Stimulated activated CD4-positive, alpha-beta T cell treated with anti-CD3 and anti-CD28 coated beads, Interleukin-4, amount 100 ng/mL, for 24 hours (primary cell): ENCODE measurements around the gene RPTOR.

ENCODE experiments used
- DNase-seq: peaks from one replicate; pipeline ENCODE4 v3.0.0-alpha.2; 2020

The RPTOR gene

DNA sequence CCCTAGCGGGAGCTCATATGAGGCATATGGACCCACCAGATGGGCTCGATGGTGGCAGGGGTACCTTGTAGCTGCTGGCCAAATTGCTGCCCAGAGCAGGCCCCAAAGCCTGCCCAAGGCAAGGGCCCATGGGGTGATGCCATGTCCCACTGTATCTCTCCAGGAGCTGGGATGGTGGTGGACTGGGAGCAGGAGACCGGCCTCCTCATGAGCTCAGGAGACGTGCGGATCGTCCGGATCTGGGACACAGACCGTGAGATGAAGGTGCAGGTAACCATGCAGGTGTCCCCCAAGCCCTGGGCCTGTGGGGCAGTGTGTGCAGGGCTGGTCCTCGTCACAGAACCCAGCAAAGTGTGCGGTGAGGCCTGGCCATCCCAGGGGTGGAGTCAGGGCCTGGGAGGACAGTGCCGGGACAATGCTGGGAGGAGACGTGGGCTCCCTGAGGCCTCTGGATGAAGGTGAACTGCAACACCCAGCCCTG is 412.9 kb downstream of the RPTOR start:
- no peak for DNase-seq

DNA sequence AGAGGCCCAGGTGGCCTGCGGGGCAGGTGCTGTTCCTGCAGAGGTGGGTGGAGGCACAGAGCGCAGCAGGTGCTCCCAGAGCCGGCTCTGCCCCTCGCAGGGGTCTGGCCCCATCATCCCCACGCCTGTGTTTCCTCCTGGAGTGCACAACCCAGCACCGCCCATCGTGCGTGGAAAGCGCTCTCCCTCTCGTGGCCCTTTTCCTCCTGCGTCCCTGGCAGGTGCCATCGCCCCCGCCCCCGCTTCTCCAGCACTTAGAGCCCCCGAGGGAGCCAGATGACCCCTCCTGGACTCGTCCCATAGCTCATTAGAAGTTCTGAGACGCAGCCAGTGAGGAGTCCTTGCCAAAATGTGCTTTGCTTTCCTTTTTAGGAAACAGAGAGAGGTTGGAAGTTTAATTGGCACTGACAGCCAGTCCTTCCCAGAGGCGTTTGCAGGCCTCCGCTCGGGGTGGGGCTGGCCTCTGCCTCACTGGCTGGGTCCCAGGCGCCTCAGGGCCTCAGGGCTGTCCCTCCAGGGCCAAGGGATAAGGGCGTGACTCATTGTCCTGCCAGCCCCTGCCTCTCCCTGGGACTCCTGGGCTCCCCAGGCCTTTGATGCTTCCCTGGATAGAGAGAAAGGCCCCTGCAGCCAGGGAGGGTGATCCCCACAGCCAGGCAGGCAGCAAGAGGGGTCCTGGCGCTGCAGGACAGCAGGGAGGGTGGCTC is 414.8 kb downstream of the RPTOR start:
- no peak for DNase-seq

DNA sequence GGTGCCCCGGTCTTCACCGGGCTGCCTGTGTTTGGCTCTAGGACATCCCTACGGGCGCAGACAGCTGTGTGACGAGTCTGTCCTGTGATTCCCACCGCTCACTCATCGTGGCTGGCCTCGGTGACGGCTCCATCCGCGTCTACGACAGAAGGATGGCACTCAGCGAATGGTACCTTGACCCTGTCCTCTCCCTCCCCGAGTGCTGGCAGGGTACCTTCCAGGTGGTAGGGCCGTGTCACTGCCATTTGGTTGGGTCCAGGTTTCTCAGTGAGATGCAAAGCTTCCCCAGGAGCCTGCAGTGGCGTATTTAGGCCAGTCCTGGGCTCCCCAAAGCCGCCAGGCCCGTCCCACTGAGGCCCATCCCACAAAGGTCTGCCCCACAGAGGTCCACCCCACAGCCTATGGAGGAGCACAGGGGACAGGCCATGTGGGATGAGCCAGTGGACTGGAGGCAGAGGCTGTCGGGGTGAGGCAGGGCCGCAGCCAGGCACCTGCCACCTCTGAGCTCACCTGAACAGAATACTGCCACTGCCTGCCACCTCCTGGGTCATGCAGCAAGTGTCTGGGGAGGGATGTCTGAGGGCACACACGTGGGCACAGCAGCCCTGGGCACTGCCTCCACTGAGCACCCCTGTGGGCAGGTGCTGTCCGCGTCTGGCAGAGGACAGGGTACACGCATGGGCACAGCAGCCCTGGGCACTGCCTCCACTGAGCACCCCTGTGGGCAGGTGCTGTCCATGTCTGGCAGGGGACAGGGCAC is 415.6 kb downstream of the RPTOR start:
- no peak for DNase-seq

DNA sequence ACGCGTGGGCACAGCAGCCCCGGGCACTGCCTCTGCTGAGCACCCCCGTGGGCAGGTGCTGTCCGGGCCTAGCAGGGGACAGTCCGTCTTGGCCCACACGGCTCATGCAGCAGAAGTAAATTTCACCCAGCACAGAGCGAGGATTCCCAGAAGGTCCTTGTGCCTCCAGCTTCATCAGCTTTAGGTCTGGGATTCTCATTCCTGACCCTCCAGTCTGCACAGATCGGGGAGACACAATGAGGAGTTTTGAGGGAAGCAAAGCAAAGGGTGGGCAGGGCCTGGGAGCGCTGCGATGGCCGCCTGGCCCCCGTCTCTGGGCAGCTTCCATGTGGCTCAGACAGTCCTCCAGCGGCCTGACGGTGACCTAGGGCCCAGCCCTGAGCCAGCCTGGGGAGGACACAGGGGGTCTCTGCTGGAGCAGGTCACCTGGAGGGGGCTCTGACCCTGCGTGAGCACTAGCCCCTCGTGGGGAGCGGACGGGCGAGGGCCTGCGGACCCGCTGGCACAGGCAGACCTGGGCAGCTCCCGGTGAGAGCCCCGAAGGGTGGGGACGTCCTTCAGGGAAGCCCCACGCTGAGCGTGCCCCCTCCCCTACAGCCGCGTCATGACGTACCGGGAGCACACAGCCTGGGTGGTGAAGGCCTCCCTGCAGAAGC is 416.3 kb downstream of the RPTOR start:
- no peak for DNase-seq

DNA sequence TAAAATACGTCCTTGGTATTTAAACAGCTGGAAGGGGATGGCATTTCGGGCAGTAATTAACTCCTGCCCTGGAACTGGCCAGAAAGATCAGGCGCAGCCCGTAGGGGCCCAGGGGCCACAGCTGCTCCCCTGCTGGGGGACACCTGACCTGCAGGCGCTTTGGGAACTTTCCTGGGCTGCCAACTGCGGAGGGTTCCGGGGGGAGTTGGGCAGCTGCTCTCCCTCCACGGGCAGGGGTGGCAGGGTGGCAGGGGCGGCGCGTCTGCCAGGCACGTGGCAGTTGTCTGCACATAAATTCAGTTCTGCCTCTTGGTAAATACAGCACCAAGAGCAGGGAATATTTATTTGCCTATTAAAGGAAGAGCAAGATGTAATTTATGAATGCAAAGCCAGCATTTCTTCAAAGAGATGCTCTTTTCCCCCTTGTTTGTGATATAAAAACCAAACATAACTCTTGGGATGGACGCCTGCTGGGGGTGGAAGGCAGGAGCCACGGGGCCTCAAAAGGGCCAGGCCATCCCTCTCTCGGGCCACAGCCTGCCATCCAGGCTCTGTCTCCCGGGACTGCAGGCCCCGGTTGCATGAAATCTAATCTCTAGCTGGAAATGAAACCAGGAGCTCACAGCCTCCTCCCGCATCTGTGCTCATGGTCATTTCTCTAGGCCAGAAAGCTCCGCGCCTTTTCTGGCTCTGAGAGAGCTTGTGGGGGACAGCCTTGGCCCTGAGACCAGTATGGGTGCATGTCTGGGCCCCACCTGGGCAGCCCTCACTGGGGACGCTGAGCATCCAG is 417.1 kb downstream of the RPTOR start:
- DNase-seq = no peak

DNA sequence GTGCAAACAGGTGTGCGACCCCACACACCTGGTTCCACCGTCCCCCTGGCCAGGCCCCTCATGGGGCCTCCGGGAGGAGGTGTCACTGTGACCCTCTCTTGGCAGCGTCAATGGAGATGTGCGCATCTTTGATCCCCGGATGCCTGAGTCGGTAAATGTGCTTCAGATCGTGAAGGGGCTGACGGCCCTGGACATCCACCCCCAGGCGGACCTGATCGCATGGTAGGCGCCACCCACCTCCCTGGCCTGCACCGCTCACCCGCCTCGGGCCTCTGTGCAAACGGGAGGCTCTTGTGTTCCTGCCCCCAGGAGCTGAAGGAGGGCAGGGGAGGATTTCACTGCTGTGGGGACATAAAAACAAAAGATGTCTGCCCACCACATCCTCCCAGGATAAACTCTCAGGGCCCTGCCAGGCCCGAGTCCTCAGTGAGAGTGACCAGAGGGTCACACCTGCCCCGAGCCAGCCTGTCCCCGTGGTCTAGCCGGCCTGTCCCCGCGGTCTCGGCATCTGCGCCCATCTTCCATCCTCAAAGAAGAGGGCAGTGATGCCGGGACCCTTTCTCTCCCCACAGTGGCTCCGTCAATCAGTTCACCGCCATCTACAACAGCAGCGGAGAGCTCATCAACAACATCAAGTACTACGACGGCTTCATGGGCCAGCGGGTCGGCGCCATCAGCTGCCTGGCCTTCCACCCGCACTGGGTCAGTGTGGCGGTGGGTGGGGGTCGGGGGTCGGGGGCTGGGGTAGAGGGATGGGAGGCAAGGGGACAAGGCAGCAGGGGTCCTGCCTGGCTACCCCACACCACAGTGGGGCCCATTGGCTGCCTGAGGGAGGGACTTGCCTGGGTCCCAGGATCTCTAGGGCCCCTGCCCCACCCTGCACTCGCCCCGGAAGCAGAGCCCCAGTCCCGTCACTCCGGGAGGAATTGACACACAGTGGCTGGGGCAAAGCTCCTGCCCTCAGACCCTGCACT is 418.0 kb downstream of the RPTOR start:
- DNase-seq = no peak

DNA sequence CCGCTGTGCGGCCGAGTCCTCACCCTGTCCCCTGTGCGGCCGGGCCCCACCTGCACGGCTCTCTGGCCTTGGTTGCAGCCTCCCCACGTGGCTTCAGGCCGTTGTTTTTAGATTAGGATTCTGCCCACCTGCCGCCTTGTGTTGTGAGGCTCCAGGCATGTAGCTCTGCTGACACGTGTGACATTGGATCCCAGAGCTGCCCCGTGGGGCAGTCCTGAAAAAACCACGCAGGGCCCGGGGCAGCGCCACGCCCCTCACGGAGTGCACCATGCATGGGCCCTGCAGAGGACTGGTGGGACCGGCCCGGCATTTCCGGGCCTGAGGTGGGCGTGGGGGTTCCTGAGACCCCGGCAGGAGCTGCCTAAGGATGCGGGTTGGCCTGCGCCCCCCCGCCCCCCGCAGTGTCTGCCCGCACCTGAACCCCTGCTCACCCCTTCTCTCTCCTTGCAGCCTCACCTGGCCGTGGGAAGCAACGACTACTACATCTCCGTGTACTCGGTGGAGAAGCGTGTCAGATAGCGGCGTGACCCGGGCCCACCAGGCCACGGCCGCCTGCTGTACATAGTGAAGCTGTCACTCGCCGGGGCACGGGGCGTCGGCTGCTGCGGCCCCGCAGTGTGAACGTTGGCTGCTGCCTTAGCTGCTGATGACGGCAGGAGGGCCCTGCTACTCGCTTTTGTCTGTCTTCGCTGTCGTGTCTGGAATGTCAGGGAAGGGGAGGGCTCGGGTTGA is 419.3 kb downstream of the RPTOR start:
- DNase-seq = no peak

DNA sequence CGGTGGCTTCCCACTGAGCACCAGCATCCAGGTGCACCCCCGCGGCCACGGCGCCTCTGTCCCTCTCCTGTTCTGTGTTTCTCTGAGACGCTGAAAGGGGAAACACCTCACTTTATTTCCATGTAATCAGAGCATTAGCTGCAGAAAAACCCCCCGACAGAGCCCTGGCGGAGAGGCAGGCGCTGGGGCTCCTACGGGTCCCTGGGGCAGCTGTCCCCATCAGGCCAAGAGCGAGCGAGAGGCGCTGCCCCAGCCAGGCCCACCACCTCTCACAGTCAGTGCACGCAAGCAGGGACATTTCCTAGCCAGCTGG is 419.9 kb downstream of the RPTOR start:
- no peak for DNase-seq

DNA sequence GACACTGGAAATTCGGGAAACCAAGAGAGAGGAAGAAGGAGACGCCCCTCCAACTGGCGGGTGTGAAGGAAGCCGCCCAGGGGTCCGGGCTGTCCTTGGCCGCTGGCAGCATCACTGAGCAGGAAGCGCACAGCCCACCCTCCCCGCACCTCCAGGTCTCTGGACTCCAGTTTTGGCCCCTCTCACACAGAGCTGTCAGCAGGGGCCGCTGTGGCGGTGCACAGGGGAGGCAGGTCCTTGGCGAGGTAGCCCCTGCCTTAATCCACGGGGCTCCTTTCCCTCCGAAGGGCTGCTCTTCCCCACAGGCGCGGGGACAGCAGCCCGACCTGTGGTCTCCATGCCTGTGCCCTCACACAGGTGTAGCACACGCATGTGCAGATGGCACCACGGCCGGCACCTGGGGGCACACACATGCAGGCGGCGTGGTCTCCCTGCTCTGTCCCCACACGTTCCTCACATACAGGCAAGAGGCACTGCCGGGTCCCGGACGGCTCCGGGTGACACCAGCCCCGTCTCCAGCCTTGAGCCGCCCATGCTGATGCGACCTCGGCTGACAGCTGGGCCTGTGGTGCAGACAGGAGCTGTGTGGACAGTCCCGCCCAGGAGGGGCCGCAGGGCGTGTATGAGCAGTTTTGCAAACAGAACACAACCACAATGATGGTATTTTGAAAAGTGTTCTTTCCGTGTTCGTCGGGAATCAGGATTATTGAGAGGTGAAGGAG is 420.4 kb downstream of the RPTOR start:
- DNase-seq = no peak

DNA sequence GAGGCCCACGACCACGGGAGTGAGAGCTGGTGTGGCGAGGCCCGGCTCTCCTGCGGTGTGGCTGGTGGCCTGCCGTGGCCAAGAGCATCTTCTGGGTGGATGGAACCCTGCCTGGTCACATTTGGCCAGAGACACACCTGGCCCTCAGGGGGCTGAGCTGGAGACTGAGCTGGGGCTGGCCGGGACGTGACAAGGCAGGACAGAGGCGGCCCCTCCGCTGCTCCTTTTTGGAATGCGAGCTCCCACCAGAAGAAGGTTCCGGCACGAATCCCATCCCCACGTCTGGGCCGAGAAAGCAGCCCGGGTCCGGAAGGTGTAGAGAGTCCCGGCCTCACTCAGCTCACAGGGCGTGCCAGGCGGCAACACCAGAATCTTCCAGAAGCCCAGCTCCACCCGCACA is 421.0 kb downstream of the RPTOR start:
- no peak for DNase-seq

DNA sequence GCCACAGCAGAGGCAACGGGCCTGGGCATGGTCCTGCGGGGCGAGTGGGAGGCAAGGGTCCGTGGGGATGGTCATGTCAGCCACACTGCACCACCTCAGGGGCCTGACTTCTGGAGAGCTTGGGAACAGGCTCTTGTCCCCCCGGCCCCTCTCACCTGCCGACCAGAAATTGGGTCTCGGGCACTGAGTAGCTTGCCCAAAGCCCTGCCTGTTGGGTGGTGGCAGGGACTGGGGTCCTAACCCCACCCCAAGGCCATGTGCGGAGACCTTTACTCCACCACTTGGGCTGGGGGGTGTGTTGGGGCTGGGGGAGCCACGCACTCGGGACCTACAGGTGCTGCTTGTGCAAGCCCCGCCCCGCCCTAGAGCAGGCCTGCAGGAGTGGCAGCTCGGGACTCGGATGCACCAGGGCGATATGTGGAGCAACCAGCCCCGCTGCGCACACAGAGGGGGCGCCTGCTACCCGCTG is 422.8 kb downstream of the RPTOR start:
- no peak for DNase-seq

DNA sequence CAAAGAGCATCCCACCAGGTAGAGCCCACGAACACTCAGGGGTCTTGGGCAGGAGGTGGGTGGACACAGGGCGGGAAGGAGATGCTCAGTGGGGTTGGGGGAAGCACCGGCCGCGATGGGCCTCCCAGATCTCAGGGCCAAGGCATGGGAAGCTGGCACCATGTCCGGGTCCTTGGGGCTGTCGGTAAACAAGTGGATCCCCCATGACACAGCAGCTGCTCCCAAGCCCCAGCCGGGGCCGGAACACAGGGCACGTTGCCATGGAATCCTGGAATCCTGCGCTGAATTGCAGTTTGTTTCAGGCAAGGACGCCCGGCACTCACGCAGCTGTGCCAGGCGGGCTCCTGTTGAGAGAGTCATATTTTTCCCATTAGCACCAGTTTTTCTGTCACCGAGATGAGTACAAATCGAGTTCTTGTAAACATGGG is 424.0 kb downstream of the RPTOR start:
- no peak for DNase-seq

DNA sequence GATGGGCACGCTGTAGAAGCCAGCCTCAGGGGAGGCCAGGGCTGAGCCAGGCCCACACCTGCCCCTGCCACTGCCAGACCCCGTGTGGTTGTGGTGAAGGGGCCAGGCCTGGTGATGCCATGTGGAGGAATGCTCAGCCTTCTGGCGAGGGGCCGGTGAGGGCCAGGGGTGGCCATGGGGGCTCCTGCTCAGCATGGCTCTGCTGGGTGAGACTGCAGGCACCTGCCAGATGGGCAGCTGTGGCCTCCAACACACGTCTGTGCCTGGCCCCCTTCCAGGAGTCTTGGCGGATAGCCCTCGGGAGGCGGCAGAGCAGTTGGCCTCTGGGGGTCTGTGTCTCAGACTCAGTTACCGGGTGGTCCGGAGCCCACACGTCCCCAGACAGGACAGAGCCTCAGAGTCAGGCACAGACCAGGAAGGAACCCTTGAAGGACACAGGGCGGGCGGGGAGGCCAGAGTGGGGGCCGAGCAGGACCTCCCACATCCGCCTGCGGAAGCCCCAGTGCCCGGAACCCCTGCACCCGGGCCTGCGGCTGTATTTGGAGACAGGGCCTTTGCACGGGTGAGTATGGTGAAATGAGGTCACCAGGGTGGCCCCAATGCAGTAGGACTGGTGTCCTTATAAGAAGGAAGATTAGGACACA is 424.5 kb downstream of the RPTOR start:
- DNase-seq = no peak

DNA sequence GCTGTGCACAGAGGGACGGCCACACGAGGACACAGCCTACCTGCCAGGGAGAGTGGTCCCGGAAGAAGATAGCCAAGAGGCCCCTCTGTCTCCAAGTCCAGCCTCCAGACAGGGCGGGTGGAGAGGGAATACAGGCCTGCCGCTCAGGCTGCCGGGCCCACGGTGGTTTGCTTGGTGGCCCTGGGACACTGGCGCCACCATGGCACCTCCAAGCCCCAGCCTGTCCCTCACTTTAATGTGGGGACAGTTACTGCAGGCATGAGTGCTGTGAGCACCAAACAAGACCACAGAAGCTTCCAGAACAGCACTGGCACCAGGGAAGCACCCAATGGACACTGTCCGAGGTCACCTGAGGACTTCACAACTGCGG is 425.0 kb downstream of the RPTOR start:
- DNase-seq = no peak

DNA sequence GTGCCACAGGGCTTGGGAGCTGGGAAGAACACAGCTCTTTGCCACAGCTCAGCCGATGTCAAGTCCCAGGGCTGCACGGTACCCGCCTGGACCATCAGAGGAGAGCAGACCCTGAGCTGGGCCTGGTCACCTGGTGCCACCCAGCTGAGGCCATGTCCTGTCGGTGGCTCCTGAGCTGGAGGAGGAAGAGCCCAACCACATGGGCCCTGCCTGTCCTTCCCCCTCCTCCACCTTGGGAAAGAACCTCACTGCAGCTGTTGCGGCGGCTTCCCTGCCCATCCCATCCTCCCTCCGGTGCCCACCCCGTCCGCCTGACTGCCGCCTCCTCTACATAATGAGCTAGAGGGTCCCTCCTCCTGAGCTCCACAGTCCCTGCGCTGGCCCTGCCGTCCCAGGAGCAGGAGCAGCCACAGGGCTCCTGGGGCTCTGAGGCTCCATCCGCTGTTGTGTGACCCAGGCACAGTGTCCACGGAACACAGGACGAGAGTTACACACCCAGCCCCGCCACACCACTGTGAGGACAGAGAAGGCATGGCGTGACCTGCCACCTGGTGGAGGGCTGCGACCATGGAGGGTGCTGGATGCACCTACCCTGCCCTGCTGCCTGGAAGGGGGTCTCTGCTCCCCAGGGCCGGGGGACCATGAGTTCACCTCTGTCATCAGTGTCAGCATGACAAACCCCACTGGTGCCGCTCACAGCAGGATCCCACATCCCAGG is 425.6 kb downstream of the RPTOR start:
- peak; percentile 62 for DNase-seq

DNA sequence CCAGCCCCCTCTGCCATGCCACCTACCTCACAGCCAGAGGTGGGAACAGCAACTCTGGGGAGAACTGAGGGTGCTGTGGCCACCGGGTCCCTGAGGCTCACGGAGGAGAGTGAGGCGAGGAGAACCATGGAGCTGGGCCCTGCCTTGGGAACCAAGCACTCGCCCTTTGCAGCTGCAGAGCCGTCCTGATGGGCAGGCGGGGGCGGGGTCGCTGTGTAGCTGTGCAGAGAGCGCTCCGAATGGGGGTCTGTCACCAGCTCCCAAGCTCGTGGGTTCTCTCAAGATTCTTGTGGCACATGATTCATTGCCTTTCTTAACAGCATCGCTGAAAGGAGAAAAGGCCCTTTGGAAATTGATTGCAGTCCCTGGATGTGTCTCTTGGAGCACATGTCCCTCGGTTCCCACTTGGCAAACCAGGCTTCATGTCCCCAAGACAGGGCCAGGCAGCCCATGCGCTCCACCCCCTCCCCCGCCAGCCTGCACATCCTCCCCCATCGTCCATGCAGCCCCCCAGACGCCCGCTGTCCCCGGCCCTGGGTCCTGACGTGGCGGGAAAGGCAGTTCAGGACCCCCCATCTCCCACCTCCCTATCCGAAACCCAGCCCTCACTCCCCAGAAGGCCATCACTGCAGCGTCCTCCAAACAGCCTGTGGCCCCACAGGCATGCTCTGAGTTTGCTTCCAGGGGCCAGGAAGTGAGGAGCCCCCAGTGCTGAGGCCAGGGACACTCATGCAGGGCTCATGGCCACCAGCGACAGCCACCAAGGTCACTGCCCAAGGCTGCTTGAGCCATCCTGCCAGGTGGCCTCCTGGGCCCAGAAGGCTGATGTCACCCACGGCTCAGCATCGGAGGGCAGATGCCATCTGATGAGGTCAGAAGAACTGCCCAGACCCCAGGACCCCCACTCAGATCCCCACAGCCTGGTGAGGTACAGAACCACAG is 426.4 kb downstream of the RPTOR start:
- no peak for DNase-seq

DNA sequence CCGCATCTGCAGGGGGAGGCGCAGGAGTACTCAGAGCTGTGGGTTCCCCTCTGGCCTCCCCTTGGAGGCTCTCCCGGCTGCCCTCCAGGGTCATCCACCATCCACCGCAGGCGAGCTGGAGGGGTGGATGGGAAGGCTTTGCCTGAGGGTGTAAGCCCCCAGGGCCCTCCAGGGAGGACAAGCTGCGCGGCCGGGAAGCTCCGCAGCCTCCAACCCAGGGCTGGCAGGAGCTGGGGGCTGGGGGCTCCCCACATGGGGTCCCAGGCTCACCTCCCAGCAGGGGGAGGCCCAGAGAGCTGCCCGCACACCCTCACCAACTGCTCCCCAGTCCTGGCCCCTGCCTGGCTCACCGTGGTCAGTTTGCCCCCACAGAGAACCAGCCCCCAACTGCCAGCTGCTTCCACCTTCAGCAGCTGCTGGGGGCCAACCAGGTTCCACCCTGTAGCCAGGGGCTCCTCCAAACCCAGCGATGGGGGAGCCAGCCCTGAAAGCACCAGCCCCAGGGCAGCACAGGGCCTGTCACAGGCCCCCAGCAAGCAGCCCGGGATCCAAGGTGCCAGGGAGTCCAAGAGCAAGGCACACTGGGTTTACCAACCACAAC is 427.2 kb downstream of the RPTOR start:
- DNase-seq = no peak

DNA sequence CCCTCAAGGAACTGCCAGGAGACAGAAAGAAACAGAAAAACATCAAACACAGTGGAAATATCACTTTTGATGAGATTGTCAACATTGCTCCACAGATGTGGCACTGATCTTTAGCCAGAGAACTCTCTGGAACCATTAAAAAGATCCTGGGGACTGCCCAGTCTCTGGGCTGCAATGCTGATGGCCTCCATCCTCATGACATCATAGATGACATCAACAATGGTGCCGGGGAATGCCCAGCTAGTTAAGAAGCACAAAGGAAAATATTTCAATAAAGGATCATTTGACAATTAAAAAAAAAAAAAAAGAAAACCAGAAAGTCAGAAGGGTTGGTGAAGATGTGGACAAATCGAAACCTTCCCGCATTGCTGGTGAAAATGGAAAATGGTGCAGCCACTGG is 432.1 kb downstream of the RPTOR start:
- DNase-seq = no peak
